ENCODE data around the gene BRPF1.
A peak's percentile ranks its signal among the peaks of the same experiment; 100 is the strongest.

BRPF1 gene

GRCh38 chr3:9692416-9692815 is 39.1 kb upstream of the BRPF1 start:
- Mint-ChIP-seq H3K27ac (peak overlapping the region; percentile 31), H3K4me1 (peaks cover 32 to 37% of the 10 kb centered on the region in 2 donors), H3K36me3 (peaks cover 87 to 94% of the 10 kb centered on the region in 2 donors), H3K27me3 (no peaks in the 10 kb centered on the region), H3K9me3 (no peaks in the 10 kb centered on the region), H3K4me3 (no peak overlapping the region)
- ATAC-seq (replicated peaks), result no peak
- no peak for DNase-seq

GRCh38 chr3:9695345-9695744 is 36.2 kb upstream of the BRPF1 start:
- peaks cover 15 to 20% of the 10 kb centered on the region in 2 donors for H3K4me1 Mint-ChIP-seq
- no peak for ATAC-seq (replicated peaks)
- H3K27ac Mint-ChIP-seq, result no peak overlapping the region
- peaks cover 82 to 90% of the 10 kb centered on the region in 2 donors for H3K36me3 Mint-ChIP-seq
- no peaks in the 10 kb centered on the region for H3K27me3 Mint-ChIP-seq
- no peaks in the 10 kb centered on the region for H3K9me3 Mint-ChIP-seq
- DNase-seq, result no peak
- H3K4me3 Mint-ChIP-seq, result no peak overlapping the region

GRCh38 chr3:9695746-9696145 is 35.8 kb upstream of the BRPF1 start:
- ATAC-seq (replicated peaks), result no peak
- Mint-ChIP-seq H3K9me3 (no peaks in the 10 kb centered on the region), H3K27me3 (no peaks in the 10 kb centered on the region), H3K4me3 (no peak overlapping the region), H3K36me3 (peaks cover 81 to 88% of the 10 kb centered on the region in 2 donors), H3K4me1 (peaks cover 12 to 16% of the 10 kb centered on the region in 2 donors), H3K27ac (no peak overlapping the region)
- no peak for DNase-seq

DNA sequence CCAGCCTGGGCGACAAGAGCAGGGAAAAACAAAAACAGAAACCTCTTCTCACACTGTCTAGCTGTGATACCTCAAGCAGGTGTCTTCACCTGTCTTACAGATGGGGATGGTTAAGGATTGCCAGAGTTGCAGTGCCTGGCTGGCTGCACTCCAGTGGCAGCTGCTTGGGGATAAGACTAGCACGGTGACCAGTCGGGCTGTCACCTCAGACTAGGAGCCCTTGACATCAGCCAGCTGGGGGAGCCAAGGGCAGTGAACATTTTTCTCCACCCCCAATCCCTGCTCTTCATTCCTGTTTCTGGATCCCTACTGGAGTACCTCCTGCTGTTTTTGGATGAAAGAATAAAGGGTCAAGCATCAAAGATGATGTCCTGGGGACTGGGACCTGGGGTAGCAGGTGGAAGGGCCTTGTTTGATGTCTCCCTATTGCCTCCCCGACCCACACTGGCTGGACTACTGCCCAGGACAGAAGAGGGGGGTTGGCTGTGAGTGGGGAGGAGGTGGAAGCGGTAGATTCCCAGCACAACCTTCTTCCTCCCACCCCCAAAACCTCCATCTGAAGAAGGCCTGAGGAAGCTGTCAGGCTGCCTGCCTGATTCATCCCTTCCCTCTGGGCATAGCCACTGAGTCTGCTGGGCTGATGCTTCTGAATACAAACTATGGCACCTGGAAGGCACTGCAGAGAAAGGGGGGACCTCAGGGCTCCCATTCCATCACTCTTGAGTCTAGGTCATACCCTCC is 34.9 kb upstream of the BRPF1 start:
- Mint-ChIP-seq H3K4me3 (no peak overlapping the region), H3K27me3 (no peaks in the 10 kb centered on the region), H3K9me3 (no peaks in the 10 kb centered on the region), H3K27ac (no peak overlapping the region), H3K4me1 (peaks cover 4 to 6% of the 10 kb centered on the region in 2 donors), H3K36me3 (peaks cover 82 to 89% of the 10 kb centered on the region in 2 donors)
- ATAC-seq (replicated peaks), result no peak
- no peak for DNase-seq

- no peak overlapping the region for H3K27ac Mint-ChIP-seq
- no peaks in the 10 kb centered on the region for H3K9me3 Mint-ChIP-seq
- peaks cover 3 to 6% of the 10 kb centered on the region in 2 donors for H3K4me1 Mint-ChIP-seq
- ATAC-seq (replicated peaks) (no peak), DNase-seq (no peak)
- H3K4me3 Mint-ChIP-seq, result no peak overlapping the region
- peaks cover 0 to 2% of the 10 kb centered on the region in 2 donors for H3K27me3 Mint-ChIP-seq
- H3K36me3 Mint-ChIP-seq, result peaks cover 78 to 90% of the 10 kb centered on the region in 2 donors
Measured at GRCh38 chr3:9697892-9698291, 33.6 kb upstream of the BRPF1 start.

DNA sequence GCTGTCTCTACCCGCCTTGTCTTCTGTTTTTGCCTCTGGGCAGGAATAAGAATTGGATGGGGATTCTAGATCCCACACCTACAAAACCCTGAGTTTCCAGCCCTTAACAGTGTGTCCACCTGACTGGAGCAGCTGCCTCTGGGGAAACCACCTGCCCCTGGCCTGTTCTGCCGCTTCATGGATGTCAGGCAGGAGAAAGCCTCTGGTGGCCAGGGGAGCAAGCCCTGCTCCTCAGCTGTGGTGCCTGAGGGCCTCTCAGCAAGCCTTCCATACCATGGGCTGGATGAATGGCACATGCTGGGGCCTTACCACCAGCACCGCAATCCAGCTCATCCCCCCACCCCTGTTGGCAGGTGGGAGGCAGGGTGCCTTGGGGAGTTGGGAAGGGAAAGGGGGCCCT is 33.2 kb upstream of the BRPF1 start:
- DNase-seq, result no peak
- no peak overlapping the region for H3K4me3 Mint-ChIP-seq
- ATAC-seq (replicated peaks), result no peak
- peaks cover 5 to 10% of the 10 kb centered on the region in 2 donors for H3K4me1 Mint-ChIP-seq
- no peaks in the 10 kb centered on the region for H3K9me3 Mint-ChIP-seq
- H3K36me3 Mint-ChIP-seq, result peaks cover 77 to 90% of the 10 kb centered on the region in 2 donors
- peaks cover 0 to 5% of the 10 kb centered on the region in 2 donors for H3K27me3 Mint-ChIP-seq
- no peak overlapping the region for H3K27ac Mint-ChIP-seq

- Mint-ChIP-seq H3K4me3 (no peak overlapping the region), H3K36me3 (peaks cover 57 to 71% of the 10 kb centered on the region in 2 donors), H3K4me1 (peaks cover 9 to 28% of the 10 kb centered on the region in 2 donors), H3K27me3 (peaks cover 12 to 19% of the 10 kb centered on the region in 2 donors), H3K27ac (peak overlapping the region; percentile 1), H3K9me3 (no peaks in the 10 kb centered on the region)
- no peak for DNase-seq
- no peak for ATAC-seq (replicated peaks)
Measured at GRCh38 chr3:9700536-9700935, 31.0 kb upstream of the BRPF1 start.

- Mint-ChIP-seq H3K27me3 (peaks cover 14 to 23% of the 10 kb centered on the region in 2 donors), H3K4me1 (peaks cover 9 to 28% of the 10 kb centered on the region in 2 donors), H3K4me3 (no peak overlapping the region), H3K9me3 (no peaks in the 10 kb centered on the region), H3K27ac (peak overlapping the region; percentile 42), H3K36me3 (peaks cover 53 to 67% of the 10 kb centered on the region in 2 donors)
- ATAC-seq (replicated peaks) (no peak), DNase-seq (no peak)
Measured at GRCh38 chr3:9701006-9701405, 30.5 kb upstream of the BRPF1 start.

- ATAC-seq (replicated peaks), result no peak
- DNase-seq, result no peak
- no peaks in the 10 kb centered on the region for H3K9me3 Mint-ChIP-seq
- peaks cover 9 to 28% of the 10 kb centered on the region in 2 donors for H3K4me1 Mint-ChIP-seq
- H3K27me3 Mint-ChIP-seq, result peaks cover 21 to 28% of the 10 kb centered on the region in 2 donors
- H3K4me3 Mint-ChIP-seq, result no peak overlapping the region
- peaks cover 54 to 67% of the 10 kb centered on the region in 2 donors for H3K36me3 Mint-ChIP-seq
- H3K27ac Mint-ChIP-seq, result peak overlapping the region; percentile 42
Measured at GRCh38 chr3:9701711-9702110, 29.8 kb upstream of the BRPF1 start.

DNA sequence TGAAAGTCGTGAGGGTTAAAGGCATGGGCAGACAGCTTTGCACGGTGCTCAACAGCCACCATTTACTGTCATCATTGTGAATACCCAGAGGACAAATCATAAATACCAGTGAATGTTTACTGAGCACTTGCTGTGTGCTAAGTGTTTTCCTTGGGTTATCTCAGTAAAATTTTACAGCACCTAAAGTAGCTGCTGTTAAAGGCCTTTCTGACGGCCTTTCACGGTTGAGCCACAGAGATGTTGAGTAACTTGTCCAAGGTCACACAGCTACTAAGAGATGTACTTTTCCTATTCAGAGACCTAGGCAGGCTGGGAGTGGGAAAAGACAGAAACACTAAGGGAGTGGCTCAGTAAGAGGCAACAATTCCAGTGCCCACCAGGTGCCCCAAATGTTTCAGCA is 28.3 kb upstream of the BRPF1 start:
- H3K36me3 Mint-ChIP-seq, result peaks cover 44 to 55% of the 10 kb centered on the region in 2 donors
- DNase-seq, result no peak
- H3K27ac Mint-ChIP-seq, result peak overlapping the region; percentile 73
- no peaks in the 10 kb centered on the region for H3K9me3 Mint-ChIP-seq
- peaks cover 6 to 24% of the 10 kb centered on the region in 2 donors for H3K4me1 Mint-ChIP-seq
- peak in 1 of 2 donors; percentile 15 for ATAC-seq (replicated peaks)
- peaks cover 28% of the 10 kb centered on the region in 2 donors for H3K27me3 Mint-ChIP-seq
- H3K4me3 Mint-ChIP-seq, result peak overlapping the region in 1 of 2 donors; percentile 7

GRCh38 chr3:9703736-9704346 is 27.7 kb upstream of the BRPF1 start, which contains the start of gene CPNE9:
Gene CPNE9, plus strand, starts transcription at chr3:9703833. Its CDS starts 164 bp downstream, at chr3:9703997.
- Mint-ChIP-seq H3K4me3 (peak within 1 kb of the TSS; percentile 58 to 73), H3K4me1 (peaks cover 6 to 24% of the 10 kb centered on the region in 2 donors), H3K27ac (peak within 1 kb of the TSS; percentile 73), H3K9me3 (no peaks in the 10 kb centered on the region), H3K36me3 (peaks cover 39 to 53% of the 10 kb centered on the region in 2 donors), H3K27me3 (peaks cover 28 to 30% of the 10 kb centered on the region in 2 donors)
- ATAC-seq (replicated peaks), result peak; percentile 53 to 59
- no peak for DNase-seq

DNA sequence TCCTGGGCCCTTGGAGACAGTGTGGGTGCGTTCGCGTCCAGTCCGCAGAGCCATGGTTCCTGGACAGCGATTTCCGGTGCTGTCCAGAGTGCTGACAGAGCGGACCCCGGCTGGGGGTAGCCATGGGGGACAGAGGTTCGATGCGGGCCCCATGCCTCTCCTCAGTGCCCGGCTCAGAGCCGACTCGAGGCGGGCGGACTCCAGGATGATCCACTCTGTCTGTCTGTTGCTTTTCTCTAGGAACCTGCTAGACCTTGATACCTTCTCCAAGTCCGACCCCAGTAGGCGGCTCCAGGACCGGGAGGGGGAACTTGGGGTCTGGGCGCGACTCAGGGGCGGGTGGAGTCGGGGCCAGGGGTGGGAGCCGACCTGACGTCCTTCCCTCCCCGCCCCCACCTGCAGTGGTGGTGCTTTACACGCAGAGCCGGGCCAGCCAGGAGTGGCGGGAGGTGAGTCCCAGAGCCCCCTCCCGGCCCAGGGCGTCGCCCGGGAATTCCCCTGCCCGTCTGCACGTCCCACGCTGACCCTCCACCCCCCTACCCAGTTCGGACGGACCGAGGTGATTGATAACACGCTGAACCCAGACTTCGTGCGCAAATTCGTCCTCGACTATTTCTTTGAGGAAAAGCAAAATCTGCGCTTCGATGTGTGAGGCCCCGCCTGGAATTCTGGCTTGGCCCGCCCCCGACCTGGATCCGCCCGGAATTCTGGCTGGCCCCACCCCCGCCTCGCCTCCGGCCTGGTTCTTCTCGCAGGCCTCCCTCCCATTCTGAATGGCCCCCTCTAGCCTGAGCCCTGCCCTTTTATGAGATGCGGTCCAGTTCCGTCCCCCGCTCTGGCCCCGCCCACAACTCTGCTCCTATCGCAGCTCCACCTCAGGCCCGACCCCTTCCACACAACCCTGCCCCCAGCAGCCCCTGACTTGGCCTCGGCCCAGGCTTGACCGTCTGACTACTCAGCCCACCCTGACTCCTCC is 26.9 kb upstream of the BRPF1 start:
- peaks cover 28 to 30% of the 10 kb centered on the region in 2 donors for H3K27me3 Mint-ChIP-seq
- peak; percentile 47 to 57 for ATAC-seq (replicated peaks)
- peak overlapping the region; percentile 73 to 74 for H3K4me3 Mint-ChIP-seq
- peaks cover 6 to 24% of the 10 kb centered on the region in 2 donors for H3K4me1 Mint-ChIP-seq
- no peak overlapping the region for H3K27ac Mint-ChIP-seq
- no peaks in the 10 kb centered on the region for H3K9me3 Mint-ChIP-seq
- no peak for DNase-seq
- peaks cover 34 to 47% of the 10 kb centered on the region in 2 donors for H3K36me3 Mint-ChIP-seq

GRCh38 chr3:9710174-9710739 is 21.3 kb upstream of the BRPF1 start:
- H3K4me3 Mint-ChIP-seq, result no peak overlapping the region
- peaks cover 26 to 31% of the 10 kb centered on the region in 2 donors for H3K27me3 Mint-ChIP-seq
- H3K27ac Mint-ChIP-seq, result no peak overlapping the region
- DNase-seq (no peak), ATAC-seq (replicated peaks) (no peak)
- peaks cover under 1 to 3% of the 10 kb centered on the region in 2 donors for H3K4me1 Mint-ChIP-seq
- peaks cover 9 to 12% of the 10 kb centered on the region in 2 donors for H3K36me3 Mint-ChIP-seq
- no peaks in the 10 kb centered on the region for H3K9me3 Mint-ChIP-seq

All from stimulated activated naive B cell treated with anti-CD40 and anti-IgM and Interleukin-4, amounts not matched to agents 10 μg/mL and 1 μg/mL and 100 μg/mL, for 72 hours (primary cell).